ENCODE data around the gene SCAF4.

SCAF4 gene

DNA sequence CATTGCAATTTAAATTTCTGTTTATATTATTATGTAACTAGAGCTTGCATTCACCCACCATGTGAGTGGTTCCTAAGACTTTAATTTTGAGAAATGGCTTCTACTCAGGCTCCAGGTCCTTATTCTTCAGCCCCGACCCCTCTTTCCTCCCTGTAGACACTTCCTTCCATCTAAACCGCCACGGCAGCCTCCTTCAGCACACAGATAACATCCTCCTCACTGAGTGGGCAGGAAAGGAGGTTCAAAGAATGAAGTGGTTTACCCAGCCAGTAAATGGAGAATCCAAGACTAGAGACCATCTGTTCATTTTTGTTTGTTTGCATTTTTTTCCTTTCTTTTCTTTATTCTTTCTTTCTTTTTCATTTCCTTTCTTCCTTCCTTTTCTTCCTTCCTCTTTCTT is 109.5 kb downstream of the SCAF4 start:
- TF ChIP-seq TCF12 (IDR thresholded peaks at IDR 0.05; ENCODE audit: low read depth) (no peak), TAF1 (IDR thresholded peaks at IDR 0.05; ENCODE audit: low read depth) (no peak), EGR1 (IDR thresholded peaks at IDR 0.05) (no peak), EP300 (IDR thresholded peaks at IDR 0.05; ENCODE audit: borderline replicate concordance) (no peak), NFIC (IDR thresholded peaks at IDR 0.05) (no peak), YY1 (IDR thresholded peaks at IDR 0.05; ENCODE audit: low read depth) (no peak), REST (IDR thresholded peaks at IDR 0.05; ENCODE audit: low read depth) (no peak), ZBTB7A (IDR thresholded peaks at IDR 0.05; ENCODE audit: low read depth) (no peak), FOXM1 (IDR thresholded peaks at IDR 0.05; ENCODE audit: borderline replicate concordance, low read depth) (no peak)
